ENCODE measurements around the gene SRMS.

The SRMS gene

GRCh38 chr20:63547725-63548480, at the start of gene SRMS:
SRMS (minus strand) TSS chr20:63547749; CDS start chr20:63547463, 286 bp downstream.
- no peak for DNase-seq

- no peak for DNase-seq
Observed at GRCh38 chr20:63596423-63596822, 48.9 kb upstream of the SRMS start.

- no peak for DNase-seq
Observed at GRCh38 chr20:63595416-63596127, 48.0 kb upstream of the SRMS start.

GRCh38 chr20:63594043-63594561, 46.6 kb upstream of the SRMS start:
- no peak for DNase-seq

- no peak for DNase-seq
Observed at GRCh38 chr20:63592661-63593060, 45.1 kb upstream of the SRMS start.

- no peak for DNase-seq
Observed at GRCh38 chr20:63591786-63592355, 44.3 kb upstream of the SRMS start.

- no peak for DNase-seq
Observed at GRCh38 chr20:63591147-63591533, 43.6 kb upstream of the SRMS start.

- DNase-seq, result no peak
Observed at GRCh38 chr20:63590218-63591146, 42.9 kb upstream of the SRMS start.

GRCh38 chr20:63589261-63590217, 42.0 kb upstream of the SRMS start:
- peak; percentile 24 for DNase-seq

GRCh38 chr20:63588641-63589041, 41.1 kb upstream of the SRMS start:
- DNase-seq, result no peak

GRCh38 chr20:63587776-63588591, 40.4 kb upstream of the SRMS start:
- DNase-seq, result no peak

- no peak for DNase-seq
Observed at GRCh38 chr20:63587256-63587655, 39.7 kb upstream of the SRMS start.

- DNase-seq, result no peak
Observed at GRCh38 chr20:63586797-63587196, 39.2 kb upstream of the SRMS start.

- no peak for DNase-seq
Observed at GRCh38 chr20:63585616-63586565, 38.3 kb upstream of the SRMS start.

GRCh38 chr20:63582382-63583063, 35.0 kb upstream of the SRMS start:
- no peak for DNase-seq

GRCh38 chr20:63580796-63581461, 33.4 kb upstream of the SRMS start:
- peak; percentile 27 for DNase-seq

- DNase-seq, result no peak
Observed at GRCh38 chr20:63579017-63579694, 31.6 kb upstream of the SRMS start.
